Left ventricle myocardium superior (tissue), 1 donor: Measurements from ENCODE around the gene GTPBP3. TPM values are rescaled to one million over a fixed set of nuclear protein-coding genes. Genes with fewer than 3 reads are reported as not detected.

Experiments
- total RNA-seq: library from RNA; stranded (reverse); fragmentation: NEBNext Ultra II Directional; extraction: Animal tissue kit (Norgen Biotek cat#: 25700); gene quantifications from one replicate; pipeline ENCODE4 v1.2.1, GENCODE V29; 2021
- donor health status: DM: no; HTN: yes; CAD: no; lungs with severe emphysema.

The GTPBP3 gene
- total RNA-seq, 1 donor from 2014 or later = 11.5 TPM

Other genes starting within 250 kb of the GTPBP3 start
- 27.4 TPM for gene USE1, start 122.2 kb upstream of the GTPBP3 start, total RNA-seq
- gene OCEL1, start 111.3 kb upstream of the GTPBP3 start, total RNA-seq = 28.0 TPM
- 82.4 TPM for gene NR2F6, start 91.6 kb upstream of the GTPBP3 start, total RNA-seq
- gene USHBP1, start 72.8 kb upstream of the GTPBP3 start, total RNA-seq = 9.3 TPM
- 82.0 TPM for gene BABAM1, start 70.1 kb upstream of the GTPBP3 start, total RNA-seq
- 0.12 TPM for gene ANKLE1, start 55.7 kb upstream of the GTPBP3 start, total RNA-seq
- 14.8 TPM for gene ABHD8, start 34.1 kb upstream of the GTPBP3 start, total RNA-seq
- gene MRPL34, start 31.7 kb upstream of the GTPBP3 start, total RNA-seq = 242 TPM
- 31.9 TPM for gene DDA1, start 28.0 kb upstream of the GTPBP3 start, total RNA-seq
- 11.7 TPM for gene ANO8, start 2.7 kb upstream of the GTPBP3 start, total RNA-seq
- 22.9 TPM for gene PLVAP, start 39.8 kb downstream of the GTPBP3 start, total RNA-seq
- gene CCDC194, start 56.6 kb downstream of the GTPBP3 start, total RNA-seq = not detected
- gene BST2, start 68.1 kb downstream of the GTPBP3 start, total RNA-seq = 49.7 TPM
- gene MVB12A, start 82.5 kb downstream of the GTPBP3 start, total RNA-seq = 18.9 TPM
- not detected for gene TMEM221, start 111.1 kb downstream of the GTPBP3 start, total RNA-seq
- gene NXNL1, start 123.4 kb downstream of the GTPBP3 start, total RNA-seq = not detected
- gene SLC27A1, start 133.0 kb downstream of the GTPBP3 start, total RNA-seq = 68.9 TPM
- gene PGLS, start 174.1 kb downstream of the GTPBP3 start, total RNA-seq = 19.7 TPM
- 33.0 TPM for gene COLGALT1, start 218.1 kb downstream of the GTPBP3 start, total RNA-seq